Mucosa of descending colon (tissue), 3 donors: Measurements from ENCODE around the gene CIB4. TPM values are rescaled to one million over a fixed set of nuclear protein-coding genes. Genes with fewer than 3 reads are reported as not detected.

ENCODE experiments used
- ATAC-seq: fragments of 200-7000 bp; cut with Tn5 transposase; one replicate; pipeline ENCODE4 v1.9.1; 2020; ENCODE audit warnings: mild to moderate bottlenecking, moderate library complexity
- DNase-seq, 3 donors: peaks; one replicate each; pipeline ENCODE4 v3.0.0-alpha.2; 2020
- H3K36me3 ChIP-seq: fragments of 200-600 bp; one replicate; pipeline ENCODE4 v1.8.0; 2021; ENCODE audit warnings: low read depth, mild to moderate bottlenecking
- H3K4me1 ChIP-seq: fragments of 200-600 bp; one replicate; pipeline ENCODE4 v1.8.0; 2021; ENCODE audit warnings: low read depth, mild to moderate bottlenecking
- H3K4me3 ChIP-seq: fragments of 200-600 bp; one replicate; pipeline ENCODE4 v1.8.0; 2021; ENCODE audit warnings: mild to moderate bottlenecking
- H3K9me3 ChIP-seq: fragments of 200-600 bp; one replicate; pipeline ENCODE4 v1.8.0; 2021; ENCODE audit warnings: mild to moderate bottlenecking
- intact Hi-C, 2 donors: fragments of 100-400 bp; cut with DNase I in 1 of 2; cut with micrococcal nuclease in 1 of 2; formaldehyde crosslinking; loops; one replicate each; pipeline versions ENCODE4 v1.11.0 to v1.11.1; 2022; cut with DNase I, micrococcal nuclease
- total RNA-seq, 3 donors: library from RNA; stranded (reverse); fragmentation: NEBNext Ultra II Directional in 2 of 3; extraction: Animal tissue kit (Norgen Biotek cat#: 25700) in 2 of 3; gene quantifications; one replicate each; pipeline versions ENCODE4 v1.2.1 to v1.2.4, GENCODE V29; 2021 to 2023
- TF ChIP-seq, protein P1 (sequence below): fragments of 200-600 bp; IDR thresholded peaks from one replicate; pipeline ENCODE4 v1.8.0; 2022; ENCODE audit warnings: antibody characterized with exemption, mild to moderate bottlenecking
- donor health status: DM: no; HTN: no; CAD: no; lungs with moderate emphysema.
- donor health status: DM: no; HTN: no; CAD: no.
- donor health status: DM: no; HTN: yes; CAD: no.

Gene CIB4
- total RNA-seq, 3 donors from 2014 or later, result 0.60 TPM; not detected in 2

DNA sequence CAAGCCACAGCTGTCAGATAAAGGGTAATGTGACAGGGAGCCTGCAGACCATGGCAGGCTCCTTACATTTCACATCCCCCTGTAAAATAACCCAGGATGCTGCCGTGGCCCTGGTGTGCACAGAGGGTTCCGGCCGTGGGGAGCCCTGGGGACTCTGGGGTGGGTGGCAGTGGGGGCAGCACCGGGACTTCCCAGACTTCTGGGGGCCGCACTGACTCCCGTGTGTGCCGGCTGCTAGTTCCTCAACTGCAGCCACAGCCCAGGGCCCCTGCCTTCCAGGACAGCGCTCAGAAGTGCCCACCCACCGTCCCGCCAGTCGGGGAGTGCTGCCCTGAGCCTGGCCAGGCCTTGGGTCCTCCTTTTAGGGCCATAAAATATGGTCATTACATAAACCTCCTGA lies 56.5 kb downstream of the CIB4 start:
- Histone ChIP-seq H3K9me3 (no peaks in the 10 kb centered on the region), H3K4me1 (no peaks in the 10 kb centered on the region), H3K36me3 (no peaks in the 10 kb centered on the region), H3K4me3 (no peak overlapping the region)
- intact Hi-C loops, result no loop called here
- no peak for ATAC-seq
- TF ChIP-seq, protein P1, sequence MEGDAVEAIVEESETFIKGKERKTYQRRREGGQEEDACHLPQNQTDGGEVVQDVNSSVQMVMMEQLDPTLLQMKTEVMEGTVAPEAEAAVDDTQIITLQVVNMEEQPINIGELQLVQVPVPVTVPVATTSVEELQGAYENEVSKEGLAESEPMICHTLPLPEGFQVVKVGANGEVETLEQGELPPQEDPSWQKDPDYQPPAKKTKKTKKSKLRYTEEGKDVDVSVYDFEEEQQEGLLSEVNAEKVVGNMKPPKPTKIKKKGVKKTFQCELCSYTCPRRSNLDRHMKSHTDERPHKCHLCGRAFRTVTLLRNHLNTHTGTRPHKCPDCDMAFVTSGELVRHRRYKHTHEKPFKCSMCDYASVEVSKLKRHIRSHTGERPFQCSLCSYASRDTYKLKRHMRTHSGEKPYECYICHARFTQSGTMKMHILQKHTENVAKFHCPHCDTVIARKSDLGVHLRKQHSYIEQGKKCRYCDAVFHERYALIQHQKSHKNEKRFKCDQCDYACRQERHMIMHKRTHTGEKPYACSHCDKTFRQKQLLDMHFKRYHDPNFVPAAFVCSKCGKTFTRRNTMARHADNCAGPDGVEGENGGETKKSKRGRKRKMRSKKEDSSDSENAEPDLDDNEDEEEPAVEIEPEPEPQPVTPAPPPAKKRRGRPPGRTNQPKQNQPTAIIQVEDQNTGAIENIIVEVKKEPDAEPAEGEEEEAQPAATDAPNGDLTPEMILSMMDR, result no peak
- DNase-seq, result no peak

DNA sequence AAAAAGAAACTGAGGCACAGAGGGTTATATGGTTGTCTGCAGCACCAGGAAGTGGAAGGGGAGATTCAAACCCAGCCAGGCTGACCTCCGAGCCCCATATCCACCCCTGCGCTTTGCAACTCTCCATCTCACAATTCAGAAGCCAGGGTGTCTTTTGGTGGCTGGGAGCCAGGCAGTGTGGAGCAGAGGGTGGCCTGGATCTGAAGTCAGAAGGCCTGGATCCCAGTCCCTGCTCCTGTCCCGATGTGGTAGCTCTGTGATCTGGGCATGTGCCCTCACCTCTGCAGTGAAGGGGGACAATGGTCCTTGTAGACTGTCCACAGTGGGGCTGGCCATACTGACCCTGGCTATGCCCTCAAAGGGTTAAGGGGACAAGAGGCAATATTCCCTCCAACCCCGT lies 57.0 kb downstream of the CIB4 start:
- intact Hi-C loops, result no loop called here
- Histone ChIP-seq H3K4me3 (no peak overlapping the region), H3K9me3 (no peaks in the 10 kb centered on the region), H3K4me1 (no peaks in the 10 kb centered on the region), H3K36me3 (no peaks in the 10 kb centered on the region)
- TF ChIP-seq, protein P1, result no peak
- DNase-seq (no peak), ATAC-seq (no peak)

DNA sequence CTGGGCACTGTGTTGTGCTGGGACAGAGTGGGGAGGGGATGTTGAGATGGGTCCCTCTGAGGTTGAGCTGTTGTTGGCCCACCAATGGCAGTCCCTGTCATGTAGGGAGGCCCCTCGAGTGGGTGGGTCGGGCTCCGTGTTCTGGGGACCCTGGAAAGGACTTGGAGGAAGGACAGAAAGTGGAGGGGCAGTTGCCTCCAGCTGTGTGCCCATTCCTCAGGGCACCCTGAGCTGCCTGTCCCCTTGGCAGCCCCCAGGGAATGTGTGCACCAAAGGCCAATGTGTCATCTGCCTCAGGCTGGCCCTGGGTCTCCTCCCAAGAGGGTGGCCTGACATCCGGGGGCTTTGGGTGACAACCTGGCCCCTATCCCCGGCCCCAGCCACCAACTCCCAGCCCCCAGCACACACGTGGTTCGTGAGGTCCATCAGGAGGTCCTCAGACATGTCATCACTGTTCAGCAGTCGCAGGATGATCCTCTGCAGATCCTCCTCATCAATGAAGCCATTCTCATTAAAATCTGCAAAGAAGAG lies 57.7 kb downstream of the CIB4 start:
- no peaks in the 10 kb centered on the region for H3K36me3 ChIP-seq
- H3K9me3 ChIP-seq, result no peaks in the 10 kb centered on the region
- DNase-seq (no peak), ATAC-seq (no peak)
- intact Hi-C loops, result no loop called here
- H3K4me3 ChIP-seq, result no peak overlapping the region
- no peaks in the 10 kb centered on the region for H3K4me1 ChIP-seq
- TF ChIP-seq, protein P1, result no peak

DNA sequence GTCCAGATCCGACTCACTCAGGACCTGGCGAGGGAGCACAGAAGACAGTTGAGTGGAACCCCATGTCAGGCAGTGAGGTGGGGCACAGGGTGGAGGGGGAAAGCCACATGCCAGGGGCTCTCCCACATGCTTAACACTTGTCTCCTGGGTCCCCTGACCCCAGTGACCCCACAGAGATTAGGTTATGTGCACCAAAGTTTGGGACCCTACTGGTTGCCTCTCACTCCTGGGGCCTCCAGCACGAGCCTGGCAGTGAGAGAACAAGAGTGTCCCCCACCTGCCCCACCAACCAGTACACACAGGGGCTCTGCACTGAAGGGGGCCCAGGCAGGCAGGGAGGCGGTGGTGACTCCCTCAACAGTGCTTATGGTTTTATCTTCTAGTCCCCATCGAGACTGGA lies 58.3 kb downstream of the CIB4 start:
- no peaks in the 10 kb centered on the region for H3K9me3 ChIP-seq
- no peak overlapping the region for H3K4me3 ChIP-seq
- TF ChIP-seq, protein P1, result no peak
- no peaks in the 10 kb centered on the region for H3K4me1 ChIP-seq
- H3K36me3 ChIP-seq, result no peaks in the 10 kb centered on the region
- ATAC-seq, result no peak
- intact Hi-C loops, result no loop called here
- peak in 1 of 3 donors; percentile 8 for DNase-seq

DNA sequence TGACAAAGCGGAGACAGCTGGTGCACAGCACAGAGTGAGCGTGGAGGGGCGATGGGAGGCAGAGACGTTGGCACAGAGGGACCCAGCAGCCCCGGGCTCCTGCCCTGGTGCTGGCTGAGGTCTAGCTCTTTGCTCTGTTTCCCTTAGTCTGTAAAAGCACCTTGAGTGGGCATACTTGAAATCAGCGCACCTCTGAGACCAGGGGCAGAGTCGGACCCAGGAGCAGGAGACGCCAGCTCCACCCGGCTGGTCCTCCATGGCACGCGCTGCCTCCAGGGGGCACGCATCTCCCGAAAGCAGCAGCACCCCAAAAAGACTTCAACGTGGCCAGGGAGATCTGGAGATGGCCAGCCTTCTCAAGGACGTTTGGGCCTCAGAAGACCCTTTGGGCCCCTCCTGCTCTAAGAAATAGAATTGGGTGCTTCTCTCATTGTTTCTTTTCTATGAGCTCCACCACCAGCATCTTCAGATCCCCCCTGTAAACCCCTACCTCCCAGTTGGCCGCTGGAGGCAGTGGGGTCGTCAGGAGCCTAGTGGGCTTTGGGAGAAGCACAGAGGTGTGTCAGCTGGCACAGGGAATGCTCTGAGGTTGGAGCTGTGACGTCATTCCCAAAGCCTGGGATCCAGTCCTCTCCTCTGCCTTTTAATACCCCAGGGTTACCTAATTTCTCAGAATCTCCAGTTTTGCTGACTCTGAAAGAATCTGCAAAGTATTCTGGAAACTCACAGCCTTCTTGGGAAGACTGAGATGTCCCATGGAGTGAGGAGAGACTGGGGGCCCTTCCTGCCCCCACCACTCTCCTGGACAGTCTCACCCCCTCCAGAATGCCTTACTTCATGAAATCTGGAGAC lies 58.9 kb downstream of the CIB4 start:
- TF ChIP-seq, protein P1, result no peak
- H3K4me1 ChIP-seq, result no peaks in the 10 kb centered on the region
- no peaks in the 10 kb centered on the region for H3K36me3 ChIP-seq
- ATAC-seq, result no peak
- H3K4me3 ChIP-seq, result no peak overlapping the region
- peak in 1 of 3 donors; percentile 26 for DNase-seq
- H3K9me3 ChIP-seq, result no peaks in the 10 kb centered on the region
- intact Hi-C loops, result no loop called here
